SK-N-SH (cell line): ENCODE data around the gene P2RX5. TPM values are rescaled to one million over a fixed set of nuclear protein-coding genes. Genes with fewer than 3 reads are reported as not detected.

ENCODE experiments used
- CTCF ChIA-PET: fragments of 300-600, 350-600 bp; formaldehyde crosslinking; extraction: SDS; loops from one replicate; lab custom pipeline; 2021; lab: Yijun Ruan, JAX
- POLR2A ChIA-PET: fragments of 350-600 bp; sonication (Branson Sonifier 250); formaldehyde crosslinking; extraction: SDS; loops from one replicate; lab custom pipeline; 2020; ENCODE audit warnings: antibody characterized with exemption, inconsistent platforms; lab: Yijun Ruan, JAX
- DNase-seq: peaks from one replicate; pipeline ENCODE4 v3.0.0; 2012
- H2AFZ ChIP-seq: fragments of 200-600 bp; sonication (generic); 2 replicates; pipeline ENCODE4 v1.8.1; 2016; ENCODE audit warnings: antibody characterized with exemption, mild to moderate bottlenecking, low read depth
- H3F3A ChIP-seq: fragments of 200-600 bp; sonication (generic); replicated peaks from 2 replicates; pipeline ENCODE3; 2016; ENCODE audit warnings: antibody characterized with exemption, mild to moderate bottlenecking; ENCODE audit not compliant: insufficient read depth
- H3K27ac ChIP-seq, 2 experiments: fragments of 200-500 bp in 1 of 2; fragments of 200-600 bp in 1 of 2; sonication (Bioruptor generic) in 1 of 2; sonication (generic), shearing (Covaris generic) in 1 of 2; 2 replicates each; pipeline versions ENCODE4 v1.5.1 to v1.6.1; 2014 to 2016; ENCODE audit warnings: low read depth in 2 of 2, inconsistent platforms in 1 of 2, low read length in 1 of 2, mild to moderate bottlenecking in 1 of 2, mixed read lengths in 1 of 2
- H3K27me3 ChIP-seq: fragments of 200-600 bp; sonication (generic), shearing (Covaris generic); 2 replicates; pipeline ENCODE4 v1.6.1; 2016; ENCODE audit warnings: mixed run types; ENCODE audit not compliant: insufficient read depth
- H3K36me3 ChIP-seq, 2 experiments: fragments of 200-500 bp in 1 of 2; fragments of 200-600 bp in 1 of 2; sonication (Bioruptor generic) in 1 of 2; sonication (generic) in 1 of 2; replicated peaks in 1 of 2; 2 replicates each; pipeline versions ENCODE3 to v1.5.1; 2014 to 2016; ENCODE audit warnings: low read length in 1 of 2, mild to moderate bottlenecking in 1 of 2; ENCODE audit not compliant: insufficient read depth in 2 of 2, control insufficient read depth in 1 of 2
- H3K4me1 ChIP-seq, 2 experiments: fragments of 200-500 bp in 1 of 2; fragments of 200-600 bp in 1 of 2; sonication (Bioruptor generic) in 1 of 2; sonication (generic), shearing (Covaris generic) in 1 of 2; 2 replicates each; pipeline versions ENCODE4 v1.5.1 to v1.6.1; 2014 to 2016; ENCODE audit warnings: low read depth in 1 of 2, low read length in 1 of 2, mixed run types in 1 of 2; ENCODE audit not compliant: insufficient read depth in 2 of 2, control insufficient read depth in 1 of 2
- H3K4me2 ChIP-seq: fragments of 200-600 bp; sonication (generic), shearing (Covaris generic); 2 replicates; pipeline ENCODE4 v1.6.1; 2017; ENCODE audit warnings: mixed run types
- H3K4me3 ChIP-seq, 2 experiments: fragments of 200-500 bp in 1 of 2; fragments of 200-600 bp in 1 of 2; sonication (Bioruptor generic) in 1 of 2; sonication (generic), shearing (Covaris generic) in 1 of 2; 2 replicates each; pipeline versions ENCODE4 v1.5.1 to v1.8.1; 2014 to 2016; ENCODE audit warnings: low read depth in 2 of 2, inconsistent platforms in 1 of 2, low read length in 1 of 2, mild to moderate bottlenecking in 1 of 2, mixed read lengths in 1 of 2, moderate library complexity in 1 of 2
- H3K79me2 ChIP-seq: fragments of 200-600 bp; sonication (generic); 2 replicates; pipeline ENCODE4 v1.8.1; 2017; ENCODE audit warnings: mild to moderate bottlenecking; ENCODE audit not compliant: insufficient read depth
- H3K9ac ChIP-seq: fragments of 200-600 bp; sonication (generic); 2 replicates; pipeline ENCODE4 v1.6.1; 2017; ENCODE audit warnings: mixed run types
- H3K9me2 ChIP-seq: fragments of 200-600 bp; sonication (generic); 2 replicates; pipeline ENCODE4 v1.6.1; 2017; ENCODE audit warnings: mixed run types
- H3K9me3 ChIP-seq: fragments of 200-600 bp; sonication (generic); 2 replicates; pipeline ENCODE4 v1.6.1; 2017; ENCODE audit warnings: mixed run types, mild to moderate bottlenecking, moderate library complexity
- H4K20me1 ChIP-seq: fragments of 200-600 bp; sonication (generic); 2 replicates; pipeline ENCODE4 v1.6.1; 2017; ENCODE audit warnings: mild to moderate bottlenecking, mixed run types; ENCODE audit not compliant: insufficient read depth
- CTCF ChIP-seq: fragments of 200-600 bp; sonication (generic); IDR thresholded peaks from 2 replicates; pipeline ENCODE4 v1.6.1; 2017; ENCODE audit warnings: antibody characterized with exemption, mild to moderate bottlenecking, moderate library complexity
- EP300 ChIP-seq, 2 experiments: IDR thresholded peaks; 2 replicates each; pipeline versions ENCODE4 v1.4.0 to v1.6.1; 2012; ENCODE audit warnings: borderline replicate concordance in 1 of 2, low read depth in 1 of 2, low read length in 1 of 2
- EZH2phosphoT487 ChIP-seq: fragments of 200-600 bp; sonication (generic); IDR thresholded peaks from 2 replicates; pipeline ENCODE4 v1.6.1; 2017; ENCODE audit warnings: low read depth, mixed run types, mild to moderate bottlenecking, antibody characterized with exemption, moderate library complexity, borderline replicate concordance
- FOXJ3 ChIP-seq: sonication (generic); formaldehyde crosslinking; IDR thresholded peaks from 2 replicates; pipeline ENCODE4 v1.5.1; 2020; ENCODE audit warnings: mild to moderate bottlenecking, missing genetic modification reagents
- FOXM1 ChIP-seq: IDR thresholded peaks from 2 replicates; pipeline ENCODE4 v1.4.0; 2012; ENCODE audit warnings: low read depth, mild to moderate bottlenecking
- GABPA ChIP-seq: IDR thresholded peaks from 2 replicates; pipeline ENCODE4 v1.4.0; 2012; ENCODE audit warnings: low read depth, mild to moderate bottlenecking
- GATA2 ChIP-seq: sonication (generic); formaldehyde crosslinking; IDR thresholded peaks from 2 replicates; pipeline ENCODE4 v1.5.0; 2020; ENCODE audit warnings: mild to moderate bottlenecking, missing genetic modification reagents
- MEF2A ChIP-seq: IDR thresholded peaks from 2 replicates; pipeline ENCODE4 v1.4.0; 2012; ENCODE audit warnings: low read depth, borderline replicate concordance
- MXI1 ChIP-seq: IDR thresholded peaks from 2 replicates; pipeline ENCODE4 v1.6.1; 2012; ENCODE audit warnings: mild to moderate bottlenecking, low read depth, low read length, improper control_type of control experiment
- NFIC ChIP-seq: IDR thresholded peaks from 2 replicates; pipeline ENCODE4 v1.4.0; 2012; ENCODE audit warnings: borderline replicate concordance
- NRF1 ChIP-seq: IDR thresholded peaks from 2 replicates; pipeline ENCODE4 v1.6.1; 2012; ENCODE audit warnings: low read depth, mild to moderate bottlenecking, low read length
- POLR2AphosphoS5 ChIP-seq: IDR thresholded peaks from 2 replicates; pipeline ENCODE4 v1.6.1; 2012; ENCODE audit warnings: low read depth, low read length
- RAD21 ChIP-seq: IDR thresholded peaks from 2 replicates; pipeline ENCODE4 v1.6.1; 2012; ENCODE audit warnings: mild to moderate bottlenecking, low read length
- RCOR1 ChIP-seq: fragments of 150-350 bp; IDR thresholded peaks from 2 replicates; pipeline ENCODE4 v1.6.1; 2017; ENCODE audit warnings: antibody characterized with exemption, low read length
- RXRA ChIP-seq: IDR thresholded peaks from 2 replicates; pipeline ENCODE4 v1.4.0; 2012; ENCODE audit warnings: low read depth, mild to moderate bottlenecking, borderline replicate concordance
- SMC3 ChIP-seq: IDR thresholded peaks from 2 replicates; pipeline ENCODE4 v1.6.1; 2012; ENCODE audit warnings: low read depth, low read length, improper control_type of control experiment
- TEAD4 ChIP-seq: IDR thresholded peaks from 2 replicates; pipeline ENCODE4 v1.4.0; 2012; ENCODE audit warnings: mild to moderate bottlenecking, borderline replicate concordance; ENCODE audit not compliant: insufficient read depth
- USF2 ChIP-seq: fragments of 150-350 bp; IDR thresholded peaks from 2 replicates; pipeline ENCODE4 v1.6.1; 2017; ENCODE audit warnings: antibody characterized with exemption, low read length, low read depth, borderline replicate concordance
- ZBTB33 ChIP-seq: IDR thresholded peaks from 2 replicates; pipeline ENCODE4 v1.4.0; 2012; ENCODE audit warnings: low read depth, borderline replicate concordance
- WGBS: methylation state at CpG from one replicate; pipeline ENCODE4 v1.1.6; 2017; ENCODE audit warnings: low lambda C conversion rate; 5-methylcytosine and 5-hydroxymethylcytosine counted together
- polyA plus RNA-seq, 3 experiments: library from polyadenylated mRNA; depleted of rRNA; stranded (reverse); fragments of >200 nt; gene quantifications; 2 replicates each; pipeline ENCODE4 v1.2.3, GENCODE V29; 2012
- TF ChIP-seq, protein P1 (sequence below): IDR thresholded peaks from 2 replicates; pipeline ENCODE4 v1.4.0; 2012; ENCODE audit warnings: low read depth

P2RX5 gene
- polyA plus RNA-seq, 1 of the 3 experiments (the other 2 are of a cell fraction) = 0.97 TPM

GRCh38 chr17:3669085-3669347 lies 26.9 kb downstream of the P2RX5 start:
- peak overlapping the region; percentile 74 for H3K4me2 ChIP-seq
- H3K27ac ChIP-seq = peak overlapping the region; percentile 80 to 98
- ChIA-PET CTCF (interaction anchor here (3.1 kb wide), 1 partner anchor 14 kb away, joined by 14 read pairs; no protein-coding TSS in a partner anchor), POLR2A (no interaction called here)
- peaks cover 13% of the 10 kb centered on the region for H3F3A ChIP-seq
- no peaks in the 10 kb centered on the region for H3K27me3 ChIP-seq
- 5% methylated on average over 4 of the region's 32 CpGs for WGBS
- H2AFZ ChIP-seq = peak overlapping the region; percentile 79; the same call in 1 of the 2 replicates
- H3K9ac ChIP-seq = peak overlapping the region; percentile 100
- H3K9me2 ChIP-seq = no peaks in the 10 kb centered on the region
- peaks cover 62% of the 10 kb centered on the region for H3K79me2 ChIP-seq
- no peaks in the 10 kb centered on the region for H3K9me3 ChIP-seq
- TF ChIP-seq EP300 (IDR thresholded peaks at IDR 0.05; ENCODE audit: borderline replicate concordance in 1 of 2, low read depth in 1 of 2, low read length in 1 of 2) (no peak), FOXM1 (no peak), NFIC (0 out of 2 replicates have a peak, but pooled peaks have one; percentile 0), FOXJ3 (CRISPR knock-in tag) (no peak), POLR2AphosphoS5 (no peak)
- no peak for DNase-seq
- H3K4me1 ChIP-seq = peaks cover 0 to 20% of the 10 kb centered on the region in 2 experiments; a peak in 1 of 4 replicates
- peaks cover 34% of the 10 kb centered on the region for H4K20me1 ChIP-seq
- peak overlapping the region; percentile 91 to 96 for H3K4me3 ChIP-seq
- peaks cover 14 to 17% of the 10 kb centered on the region in 2 experiments for H3K36me3 ChIP-seq

- Histone ChIP-seq H3K4me3 (peak within 1 kb of the TSS; percentile 91 to 96), H4K20me1 (peaks cover 37% of the 10 kb centered on the region), H3K79me2 (peaks cover 62% of the 10 kb centered on the region), H3K4me2 (peak within 1 kb of the TSS; percentile 100), H3K9me2 (no peaks in the 10 kb centered on the region), H3K9me3 (no peaks in the 10 kb centered on the region), H3K4me1 (peaks cover 0 to 20% of the 10 kb centered on the region in 2 experiments; a peak in 1 of 4 replicates), H3K27me3 (no peaks in the 10 kb centered on the region), H3K27ac (peak within 1 kb of the TSS; percentile 98), H2AFZ (peak within 1 kb of the TSS; percentile 79; the same call in 1 of the 2 replicates), H3K36me3 (peaks cover 17% of the 10 kb centered on the region in 2 experiments), H3F3A (peaks cover 13% of the 10 kb centered on the region), H3K9ac (peak within 1 kb of the TSS; percentile 100)
- DNase-seq = peak; percentile 99
- ChIA-PET POLR2A (interaction anchor here (0.6 to 2.2 kb wide), 2 partner anchors 32 to 51 kb away, joined by 3 to 10 read pairs; partner anchors contain the start of genes CTNS and SHPK), CTCF (interaction anchor here (1.0 to 3.1 kb wide), 4 partner anchors 11 to 620 kb away, joined by 3 to 14 read pairs (median 12); no protein-coding TSS in a partner anchor)
- WGBS = 0% methylated on average over 38 of the region's 89 CpGs
- TF ChIP-seq RCOR1 (no peak; the same call in 1 of the 2 replicates), EZH2phosphoT487 (no peak), RXRA (no peak; the same call in 1 of the 2 replicates), FOXM1 (no peak), EP300 (IDR thresholded peaks at IDR 0.05; ENCODE audit: borderline replicate concordance in 1 of 2, low read depth in 1 of 2, low read length in 1 of 2) (no peak), CTCF (no peak), GABPA (no peak), TEAD4 (peak; percentile 0; the same call in 1 of the 2 replicates), SMC3 (0 out of 2 replicates have a peak, but pooled peaks have one; percentile 6), NRF1 (peak; percentile 97), USF2 (no peak), FOXJ3 (CRISPR knock-in tag) (no peak), ZBTB33 (no peak), MXI1 (0 out of 2 replicates have a peak, but pooled peaks have one; percentile 21), GATA2 (CRISPR knock-in tag) (no peak), RAD21 (no peak), MEF2A (no peak)
- TF ChIP-seq, protein P1, sequence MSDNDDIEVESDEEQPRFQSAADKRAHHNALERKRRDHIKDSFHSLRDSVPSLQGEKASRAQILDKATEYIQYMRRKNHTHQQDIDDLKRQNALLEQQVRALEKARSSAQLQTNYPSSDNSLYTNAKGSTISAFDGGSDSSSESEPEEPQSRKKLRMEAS = no peak; the same call in 1 of the 2 replicates
These were observed 27.5 kb downstream of the P2RX5 start, which contains the start of the genes EMC6 and TAX1BP3 for GRCh38 chr17:3668279-3669084. EMC6 (plus strand) TSS chr17:3668812; CDS start chr17:3669147, 335 bp downstream. TAX1BP3 (minus strand) TSS chr17:3668578; CDS start chr17:3668526, 52 bp downstream.
